Measurements from ENCODE around the gene FOXN4. TPM values are rescaled to one million over a fixed set of nuclear protein-coding genes. Genes with fewer than 3 reads are reported as not detected.

Gene FOXN4
- total and polyA plus RNA-seq, 2 of the 13 experiments (the other 11 are each of a cell fraction or from before 2014, with no cell fraction given): 0.11 TPM; not detected in 1

- TF ChIP-seq SOX13 (IDR thresholded peaks at IDR 0.05) (no peak), SOX13 (CRISPR knock-in tag; conservative IDR thresholded peaks at IDR 0.05 in 1 of 2, IDR thresholded peaks at IDR 0.05 in 1 of 2) (no peak), IRX3 (CRISPR knock-in tag; IDR thresholded peaks at IDR 0.05; ENCODE audit: borderline replicate concordance, low read depth) (no peak), E2F5 (CRISPR knock-in tag; conservative IDR thresholded peaks at IDR 0.05) (no peak), ZNF607 (CRISPR knock-in tag; IDR thresholded peaks at IDR 0.05; ENCODE audit: borderline replicate concordance) (no peak), XBP1 (CRISPR knock-in tag; IDR thresholded peaks at IDR 0.05) (no peak)
Measured at GRCh38 chr12:109267361-109267760, 41.7 kb downstream of the FOXN4 start (continued).

GRCh38 chr12:109266106-109266879 is 42.8 kb downstream of the FOXN4 start:
- Histone ChIP-seq H3K9me3 (ENCODE audit: low read length) (no peaks in the 10 kb centered on the region), H3K27me3 (ENCODE audit: control insufficient read depth in 1 of 2, insufficient read depth in 2 of 2, low read length in 2 of 2) (no peaks in the 10 kb centered on the region), H4K20me1 (ENCODE audit: insufficient read depth, low read length) (no peaks in the 10 kb centered on the region), H2AFZ (ENCODE audit: low read length) (no peak overlapping the region), H3K4me3 (replicated peaks in 1 of 3; ENCODE audit: insufficient read depth in 1 of 3, low read depth in 2 of 3, low read length in 3 of 3) (no peak overlapping the region), H3K4me2 (ENCODE audit: low read depth, low read length) (no peak overlapping the region), H3K27ac (ENCODE audit: extremely low read length, insufficient read depth, low read length) (no peak overlapping the region), H3K4me1 (ENCODE audit: insufficient read depth, low read length) (no peaks in the 10 kb centered on the region), H3K9ac (ENCODE audit: insufficient read depth, low read depth, low read length) (no peak overlapping the region), H3K36me3 (replicated peaks in 1 of 2; ENCODE audit: control insufficient read depth in 1 of 2, insufficient read depth in 2 of 2, low read length in 2 of 2) (peaks cover 0 to 11% of the 10 kb centered on the region in 2 experiments; a peak in 3 of 5 replicates), H3K79me2 (ENCODE audit: insufficient read depth, low read length) (no peaks in the 10 kb centered on the region)
- intact Hi-C loops (cut with micrococcal nuclease; ENCODE audit: unreplicated experiment) (no loop called here), in situ Hi-C loops (cut with HindIII; ENCODE audit: extremely low pct_ligation_motif_present, low pct_unique_long_range_greater_than_20kb) (no loop called here)
- TF ChIP-seq NR1H2 (CRISPR knock-in tag; IDR thresholded peaks at IDR 0.05; ENCODE audit: borderline replicate concordance, low read depth): no peak
- TF ChIP-seq ZNF501 (CRISPR knock-in tag; IDR thresholded peaks at IDR 0.05): no peak
- POLR2A ChIA-PET: no interaction called here
- ATAC-seq (no peak), DNase-seq (ENCODE audit: low spot score) (no peak), FAIRE-seq (no peak)
- CTCF ChIA-PET (ENCODE audit: low intra/inter-chr PET ratio, low total read pairs): no interaction called here
- WGBS (ENCODE audit: low lambda C conversion rate): 93% methylated on average over 13 of the region's 16 CpGs
- no TSS peak for BruUV-seq (replicated peaks)
